Osteoblast (primary cell): Measurements from ENCODE around the gene ELMO2. TPM values are rescaled to one million over a fixed set of nuclear protein-coding genes. Genes with fewer than 3 reads are reported as not detected.

Experiments
- DNase-seq: peaks from one replicate; pipeline ENCODE4 v3.0.0; 2011; ENCODE audit warnings: low spot score, mixed read lengths; ENCODE audit not compliant: insufficient read length; ENCODE audit errors: missing footprints
- H2AFZ ChIP-seq: 2 replicates; pipeline ENCODE4 v1.6.0; 2011; ENCODE audit warnings: mild to moderate bottlenecking, low read length
- H3K27ac ChIP-seq: 2 replicates; pipeline ENCODE4 v1.5.1; 2011; ENCODE audit warnings: mild to moderate bottlenecking, low read depth, low read length, moderate library complexity
- H3K27me3 ChIP-seq: 2 replicates; pipeline ENCODE4 v1.6.0; 2012; ENCODE audit warnings: mild to moderate bottlenecking, control low read depth, inconsistent platforms, low read length, moderate library complexity; ENCODE audit not compliant: insufficient read depth
- H3K36me3 ChIP-seq: 2 replicates; pipeline ENCODE4 v1.5.1; 2011; ENCODE audit warnings: mild to moderate bottlenecking, low read length, control low read depth, moderate library complexity; ENCODE audit not compliant: insufficient read depth
- H3K4me1 ChIP-seq: 2 replicates; pipeline ENCODE4 v1.5.1; 2011; ENCODE audit warnings: mild to moderate bottlenecking, low read length, control low read depth, moderate library complexity; ENCODE audit not compliant: insufficient read depth
- H3K4me2 ChIP-seq: 2 replicates; pipeline ENCODE4 v1.6.0; 2011; ENCODE audit warnings: mild to moderate bottlenecking, low read length; ENCODE audit not compliant: insufficient read depth
- H3K4me3 ChIP-seq: fragments of 200-600 bp; sonication (generic); 3 replicates; pipeline ENCODE4 v1.5.1; 2012; ENCODE audit warnings: mild to moderate bottlenecking, low read length, inconsistent platforms; ENCODE audit not compliant: insufficient read depth
- H3K79me2 ChIP-seq: 2 replicates; pipeline ENCODE4 v1.6.0; 2012; ENCODE audit warnings: mild to moderate bottlenecking, low read length, control low read depth, inconsistent platforms; ENCODE audit not compliant: insufficient read depth
- H3K9me3 ChIP-seq: 2 replicates; pipeline ENCODE4 v1.5.1; 2011; ENCODE audit warnings: low read depth, low read length, control low read depth
- H4K20me1 ChIP-seq: 2 replicates; pipeline ENCODE4 v1.6.0; 2012; ENCODE audit warnings: mild to moderate bottlenecking, low read length, control low read depth; ENCODE audit not compliant: insufficient read depth
- CTCF ChIP-seq: IDR thresholded peaks from 2 replicates; pipeline ENCODE4 v1.5.1; 2011; ENCODE audit warnings: mild to moderate bottlenecking, low read depth, low read length, moderate library complexity; ENCODE audit errors: extremely low read depth
- total RNA-seq: library from RNA; depleted of rRNA; stranded (reverse); fragments of >200 nt; gene quantifications from 2 replicates; pipeline ENCODE4 v1.2.3, GENCODE V29; 2012

The ELMO2 gene
- total RNA-seq, 1 donor, result 46.7 TPM

GRCh38 chr20:46438156-46438750 lies 31.8 kb upstream of the ELMO2 start:
- no peaks in the 10 kb centered on the region for H3K36me3 ChIP-seq

GRCh38 chr20:46435146-46435545 lies 28.7 kb upstream of the ELMO2 start:
- Histone ChIP-seq H3K27me3 (peaks cover 25% of the 10 kb centered on the region), H3K79me2 (no peaks in the 10 kb centered on the region), H3K9me3 (no peaks in the 10 kb centered on the region), H4K20me1 (no peaks in the 10 kb centered on the region), H2AFZ (no peak overlapping the region), H3K27ac (no peak overlapping the region), H3K4me3 (no peak overlapping the region), H3K4me2 (no peak overlapping the region), H3K36me3 (no peaks in the 10 kb centered on the region), H3K4me1 (no peaks in the 10 kb centered on the region)
- no peak for TF ChIP-seq CTCF
- no peak for DNase-seq

More at GRCh38 chr20:46438156-46438750, 31.8 kb upstream of the ELMO2 start:
- Histone ChIP-seq H3K9me3 (no peaks in the 10 kb centered on the region), H3K4me2 (no peak overlapping the region), H3K27me3 (peaks cover 10% of the 10 kb centered on the region), H3K79me2 (no peaks in the 10 kb centered on the region), H4K20me1 (no peaks in the 10 kb centered on the region), H3K4me3 (no peak overlapping the region), H3K4me1 (peaks cover 4% of the 10 kb centered on the region), H2AFZ (no peak overlapping the region), H3K27ac (no peak overlapping the region)
- TF ChIP-seq CTCF, result peak; percentile 58
- peak; percentile 75 for DNase-seq

- Histone ChIP-seq H4K20me1 (no peaks in the 10 kb centered on the region), H3K27ac (no peak overlapping the region), H3K4me3 (no peak overlapping the region), H3K79me2 (no peaks in the 10 kb centered on the region), H3K36me3 (no peaks in the 10 kb centered on the region), H2AFZ (no peak overlapping the region), H3K4me2 (no peak overlapping the region), H3K4me1 (no peaks in the 10 kb centered on the region), H3K27me3 (peaks cover 25% of the 10 kb centered on the region), H3K9me3 (no peaks in the 10 kb centered on the region)
- DNase-seq, result no peak
- no peak for TF ChIP-seq CTCF
Measured at GRCh38 chr20:46434597-46434996, 28.2 kb upstream of the ELMO2 start.

- no peak for TF ChIP-seq CTCF
- Histone ChIP-seq H4K20me1 (no peaks in the 10 kb centered on the region), H3K79me2 (no peaks in the 10 kb centered on the region), H2AFZ (no peak overlapping the region), H3K4me3 (no peak overlapping the region), H3K36me3 (no peaks in the 10 kb centered on the region), H3K27ac (no peak overlapping the region), H3K27me3 (peaks cover 30% of the 10 kb centered on the region), H3K9me3 (no peaks in the 10 kb centered on the region), H3K4me1 (no peaks in the 10 kb centered on the region), H3K4me2 (no peak overlapping the region)
- DNase-seq, result no peak
Measured at GRCh38 chr20:46433051-46433450, 26.6 kb upstream of the ELMO2 start.
